ENCODE results near the gene SNX11.
"Not testable (repeated sequence)": the region's sequence is repeated elsewhere in the genome, so short reads cannot be mapped to it uniquely, and the experiment has no call there.

The SNX11 gene

GRCh38 chr17:48107137-48108055 is at the start of gene SNX11:
TSS of gene SNX11 (plus strand) at chr17:48107766. CDS start at chr17:48112044, 4,278 bp downstream.
- Mint-ChIP-seq H3K27ac (peak within 1 kb of the TSS; percentile 94), H3K27me3 (no peaks in the 10 kb centered on the region), H3K4me3 (peak within 1 kb of the TSS; percentile 99), H3K36me3 (peaks cover 2% of the 10 kb centered on the region), H3K4me1 (ENCODE audit: low read depth) (peaks cover 55% of the 10 kb centered on the region), H3K9me3 (ENCODE audit: low read depth) (no peaks in the 10 kb centered on the region)

- Mint-ChIP-seq H3K4me3 (no peak overlapping the region), H3K9me3 (ENCODE audit: low read depth) (no peaks in the 10 kb centered on the region), H3K4me1 (ENCODE audit: low read depth) (peaks cover 23% of the 10 kb centered on the region), H3K27ac (no peak overlapping the region), H3K27me3 (no peaks in the 10 kb centered on the region), H3K36me3 (peaks cover 8% of the 10 kb centered on the region)
Measured at GRCh38 chr17:48058393-48059124, 49.0 kb upstream of the SNX11 start.

- no peaks in the 10 kb centered on the region for H3K27me3 Mint-ChIP-seq
- H3K36me3 Mint-ChIP-seq: peaks cover 8% of the 10 kb centered on the region
- no peak overlapping the region for H3K4me3 Mint-ChIP-seq
- H3K4me1 Mint-ChIP-seq (ENCODE audit: low read depth): peaks cover 19% of the 10 kb centered on the region
- no peak overlapping the region for H3K27ac Mint-ChIP-seq
- no peaks in the 10 kb centered on the region for H3K9me3 Mint-ChIP-seq (ENCODE audit: low read depth)
Measured at GRCh38 chr17:48059125-48059668, 48.4 kb upstream of the SNX11 start.

- H3K36me3 Mint-ChIP-seq: peaks cover 8% of the 10 kb centered on the region
- H3K27ac Mint-ChIP-seq: peak overlapping the region; percentile 70
- H3K4me3 Mint-ChIP-seq: no peak overlapping the region
Measured at GRCh38 chr17:48060249-48060648, 47.3 kb upstream of the SNX11 start.

GRCh38 chr17:48062273-48062672 is 45.3 kb upstream of the SNX11 start:
- H3K9me3 Mint-ChIP-seq (ENCODE audit: low read depth): no peaks in the 10 kb centered on the region
- no peak overlapping the region for H3K27ac Mint-ChIP-seq
- peaks cover 2% of the 10 kb centered on the region for H3K36me3 Mint-ChIP-seq
- H3K4me3 Mint-ChIP-seq: no peak overlapping the region
- no peaks in the 10 kb centered on the region for H3K27me3 Mint-ChIP-seq
- peaks cover 2% of the 10 kb centered on the region for H3K4me1 Mint-ChIP-seq (ENCODE audit: low read depth)

More at GRCh38 chr17:48060249-48060648, 47.3 kb upstream of the SNX11 start:
- Mint-ChIP-seq H3K9me3 (ENCODE audit: low read depth) (no peaks in the 10 kb centered on the region), H3K4me1 (ENCODE audit: low read depth) (peaks cover 15% of the 10 kb centered on the region), H3K27me3 (no peaks in the 10 kb centered on the region)

GRCh38 chr17:48064638-48065037 is 42.9 kb upstream of the SNX11 start:
- Mint-ChIP-seq H3K36me3 (peaks cover 2% of the 10 kb centered on the region), H3K9me3 (ENCODE audit: low read depth) (no peaks in the 10 kb centered on the region), H3K4me3 (no peak overlapping the region), H3K27me3 (no peaks in the 10 kb centered on the region), H3K4me1 (ENCODE audit: low read depth) (peaks cover 2% of the 10 kb centered on the region), H3K27ac (no peak overlapping the region)

- no peak overlapping the region for H3K27ac Mint-ChIP-seq
- peaks cover 2% of the 10 kb centered on the region for H3K4me1 Mint-ChIP-seq (ENCODE audit: low read depth)
- H3K27me3 Mint-ChIP-seq: no peaks in the 10 kb centered on the region
- H3K36me3 Mint-ChIP-seq: peaks cover 2% of the 10 kb centered on the region
- no peak overlapping the region for H3K4me3 Mint-ChIP-seq
- H3K9me3 Mint-ChIP-seq (ENCODE audit: low read depth): no peaks in the 10 kb centered on the region
Measured at GRCh38 chr17:48066192-48066591, 41.4 kb upstream of the SNX11 start.

- peaks cover 2% of the 10 kb centered on the region for H3K36me3 Mint-ChIP-seq
- no peak overlapping the region for H3K4me3 Mint-ChIP-seq
- H3K27ac Mint-ChIP-seq: no peak overlapping the region
- H3K9me3 Mint-ChIP-seq (ENCODE audit: low read depth): no peaks in the 10 kb centered on the region
- H3K4me1 Mint-ChIP-seq (ENCODE audit: low read depth): no peaks in the 10 kb centered on the region
- no peaks in the 10 kb centered on the region for H3K27me3 Mint-ChIP-seq
Measured at GRCh38 chr17:48066656-48067055, 40.9 kb upstream of the SNX11 start.

GRCh38 chr17:48067245-48067644 is 40.3 kb upstream of the SNX11 start:
- Mint-ChIP-seq H3K27ac (no peak overlapping the region), H3K4me3 (no peak overlapping the region), H3K9me3 (ENCODE audit: low read depth) (no peaks in the 10 kb centered on the region), H3K27me3 (no peaks in the 10 kb centered on the region), H3K36me3 (peaks cover 2% of the 10 kb centered on the region), H3K4me1 (ENCODE audit: low read depth) (no peaks in the 10 kb centered on the region)

- not testable (repeated sequence) for H3K4me3 Mint-ChIP-seq; H3K4me1 Mint-ChIP-seq (ENCODE audit: low read depth); H3K36me3 Mint-ChIP-seq; H3K9me3 Mint-ChIP-seq (ENCODE audit: low read depth); H3K27ac Mint-ChIP-seq; H3K27me3 Mint-ChIP-seq
Measured at GRCh38 chr17:48067808-48068207, 39.8 kb upstream of the SNX11 start.

GRCh38 chr17:48068491-48068961 is 39.0 kb upstream of the SNX11 start:
- H3K27ac Mint-ChIP-seq: no peak overlapping the region
- H3K4me3 Mint-ChIP-seq: no peak overlapping the region

GRCh38 chr17:48070195-48070594 is 37.4 kb upstream of the SNX11 start:
- no peak overlapping the region for H3K4me3 Mint-ChIP-seq
- no peaks in the 10 kb centered on the region for H3K4me1 Mint-ChIP-seq (ENCODE audit: low read depth)
- peak overlapping the region; percentile 34 for H3K27ac Mint-ChIP-seq
- H3K27me3 Mint-ChIP-seq: no peaks in the 10 kb centered on the region
- no peaks in the 10 kb centered on the region for H3K9me3 Mint-ChIP-seq (ENCODE audit: low read depth)
- H3K36me3 Mint-ChIP-seq: peaks cover 2% of the 10 kb centered on the region

More at GRCh38 chr17:48068491-48068961, 39.0 kb upstream of the SNX11 start:
- H3K9me3 Mint-ChIP-seq (ENCODE audit: low read depth): no peaks in the 10 kb centered on the region
- peaks cover 2% of the 10 kb centered on the region for H3K36me3 Mint-ChIP-seq
- H3K27me3 Mint-ChIP-seq: no peaks in the 10 kb centered on the region
- H3K4me1 Mint-ChIP-seq (ENCODE audit: low read depth): no peaks in the 10 kb centered on the region

- H3K27me3 Mint-ChIP-seq: no peaks in the 10 kb centered on the region
- H3K4me1 Mint-ChIP-seq (ENCODE audit: low read depth): no peaks in the 10 kb centered on the region
- no peak overlapping the region for H3K4me3 Mint-ChIP-seq
- H3K27ac Mint-ChIP-seq: no peak overlapping the region
- H3K36me3 Mint-ChIP-seq: peaks cover 4% of the 10 kb centered on the region
- no peaks in the 10 kb centered on the region for H3K9me3 Mint-ChIP-seq (ENCODE audit: low read depth)
Measured at GRCh38 chr17:48071654-48072053, 35.9 kb upstream of the SNX11 start.

- H3K27me3 Mint-ChIP-seq; H3K27ac Mint-ChIP-seq; H3K36me3 Mint-ChIP-seq; H3K4me1 Mint-ChIP-seq (ENCODE audit: low read depth); H3K4me3 Mint-ChIP-seq; H3K9me3 Mint-ChIP-seq (ENCODE audit: low read depth): not testable (repeated sequence)
Measured at GRCh38 chr17:48072811-48073210, 34.8 kb upstream of the SNX11 start.

- not testable (repeated sequence) for H3K4me3 Mint-ChIP-seq; H3K9me3 Mint-ChIP-seq (ENCODE audit: low read depth); H3K27me3 Mint-ChIP-seq; H3K4me1 Mint-ChIP-seq (ENCODE audit: low read depth); H3K27ac Mint-ChIP-seq; H3K36me3 Mint-ChIP-seq
Measured at GRCh38 chr17:48073566-48074094, 33.9 kb upstream of the SNX11 start.

Data from activated naive CD8-positive, alpha-beta T cell (primary cell).